Measurements from ENCODE around the gene DUSP9.

Gene DUSP9

DNA sequence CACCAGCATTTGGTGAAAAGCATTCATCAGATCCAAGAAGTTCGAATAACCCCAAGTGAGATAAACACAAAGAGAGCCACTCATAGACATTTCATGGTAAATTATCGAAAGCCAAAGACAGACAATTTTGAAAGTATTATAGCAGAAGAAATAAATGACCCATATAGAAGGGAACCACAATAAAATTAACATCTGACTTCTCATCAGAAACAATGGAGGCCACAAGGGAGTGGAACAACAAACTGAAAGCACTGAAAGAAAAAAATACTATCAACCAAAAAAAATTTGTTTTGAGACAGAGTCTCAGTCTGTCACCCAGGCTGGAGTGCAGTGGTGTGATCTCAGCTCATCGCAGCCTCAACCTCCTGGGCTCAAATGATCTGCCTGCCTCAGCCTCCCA, 12.3 kb downstream of the DUSP9 start:
- Histone ChIP-seq H3K36me3 (ENCODE audit: control insufficient read depth in 5 of 5, insufficient read depth in 5 of 5, low read length in 5 of 5) (no peaks in the 10 kb centered on the region), H3K27me3 (ENCODE audit: control insufficient read depth in 5 of 5, insufficient read depth in 4 of 5, low read length in 5 of 5) (peaks cover 0 to 13% (median 4%) of the 10 kb centered on the region in 5 donors), H3K9ac (ENCODE audit: low read length in 5 of 5) (no peak overlapping the region), H3K27ac (ENCODE audit: low read depth, low read length) (no peak overlapping the region), H3K4me3 (ENCODE audit: low read depth in 1 of 5, low read length in 5 of 5) (no peak overlapping the region), H3K9me3 (ENCODE audit: control insufficient read depth in 5 of 5, low read length in 5 of 5) (peaks cover under 1 to 5% (median 1%) of the 10 kb centered on the region in 5 donors), H3K4me1 (ENCODE audit: control insufficient read depth in 5 of 5, insufficient read depth in 5 of 5, low read length in 5 of 5) (peaks cover 0 to 2% (median 0%) of the 10 kb centered on the region in 5 donors)

DNA sequence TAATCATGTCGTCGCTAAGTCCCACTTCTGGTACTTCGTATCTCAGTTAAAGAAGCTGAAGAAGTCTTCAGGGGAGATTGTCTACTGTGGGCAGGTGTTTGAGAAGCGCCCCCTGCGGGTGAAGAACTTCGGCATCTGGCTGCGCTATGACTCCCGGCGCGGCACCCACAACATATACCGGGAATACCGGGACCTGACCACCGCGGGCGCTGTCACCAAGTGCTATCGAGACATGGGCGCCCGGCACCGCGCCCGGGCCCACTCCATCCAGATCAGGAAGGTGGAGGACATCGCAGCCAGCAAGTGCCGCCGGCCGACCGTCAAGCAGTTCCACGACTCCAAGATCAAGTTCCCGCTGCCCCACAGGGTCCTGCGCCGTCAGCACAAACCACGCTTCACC, 15.3 kb downstream of the DUSP9 start:
- H3K36me3 ChIP-seq (ENCODE audit: control insufficient read depth in 5 of 5, insufficient read depth in 5 of 5, low read length in 5 of 5) = no peaks in the 10 kb centered on the region
- H3K9me3 ChIP-seq (ENCODE audit: control insufficient read depth in 5 of 5, low read length in 5 of 5) = peaks cover 3 to 13% (median 10%) of the 10 kb centered on the region in 5 donors
- no peak overlapping the region for H3K27ac ChIP-seq (ENCODE audit: low read depth, low read length)
- H3K9ac ChIP-seq (ENCODE audit: low read length in 5 of 5) = no peak overlapping the region
- H3K4me1 ChIP-seq (ENCODE audit: control insufficient read depth in 5 of 5, insufficient read depth in 5 of 5, low read length in 5 of 5) = peaks cover 0 to 2% (median 0%) of the 10 kb centered on the region in 5 donors
- H3K27me3 ChIP-seq (ENCODE audit: control insufficient read depth in 5 of 5, insufficient read depth in 4 of 5, low read length in 5 of 5) = peaks cover 0 to 25% (median 12%) of the 10 kb centered on the region in 5 donors
- H3K4me3 ChIP-seq (ENCODE audit: low read depth in 1 of 5, low read length in 5 of 5) = peak overlapping the region in 1 of 5 donors; percentile 42

DNA sequence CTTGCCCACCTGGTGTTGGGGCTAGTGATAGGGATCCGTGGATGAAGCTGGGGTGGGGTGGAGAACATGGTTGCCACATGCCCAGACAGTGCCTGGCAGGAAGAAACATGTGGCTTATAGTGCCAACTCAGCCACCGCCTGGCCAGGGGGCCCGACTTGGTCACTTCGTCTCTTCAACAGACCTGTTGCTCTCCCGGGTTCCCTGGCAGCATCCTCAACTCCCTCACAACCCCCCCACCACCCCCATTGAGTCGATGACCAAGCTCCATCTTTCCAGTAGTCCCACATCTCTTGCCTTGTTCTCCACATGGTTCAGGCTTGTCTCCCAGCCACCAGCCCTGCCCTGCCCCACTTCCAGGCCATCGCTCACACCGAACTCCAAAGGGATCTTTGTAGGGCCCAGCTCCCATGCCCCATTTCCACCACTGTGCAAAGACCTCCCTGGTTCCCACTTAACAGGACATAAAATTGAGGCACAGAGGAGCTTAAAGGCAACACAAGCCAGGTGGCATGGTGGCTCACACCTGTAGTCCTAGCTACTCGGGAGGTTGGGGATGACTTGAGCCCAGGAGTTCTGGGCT, 18.8 kb downstream of the DUSP9 start:
- Histone ChIP-seq H3K9ac (ENCODE audit: low read length in 5 of 5) (no peak overlapping the region), H3K27me3 (ENCODE audit: control insufficient read depth in 5 of 5, insufficient read depth in 4 of 5, low read length in 5 of 5) (peaks cover 0 to 38% (median 18%) of the 10 kb centered on the region in 5 donors), H3K36me3 (ENCODE audit: control insufficient read depth in 5 of 5, insufficient read depth in 5 of 5, low read length in 5 of 5) (no peaks in the 10 kb centered on the region), H3K27ac (ENCODE audit: low read depth, low read length) (no peak overlapping the region), H3K9me3 (ENCODE audit: control insufficient read depth in 5 of 5, low read length in 5 of 5) (peaks cover 3 to 13% (median 10%) of the 10 kb centered on the region in 5 donors), H3K4me3 (ENCODE audit: low read depth in 1 of 5, low read length in 5 of 5) (no peak overlapping the region), H3K4me1 (ENCODE audit: control insufficient read depth in 5 of 5, insufficient read depth in 5 of 5, low read length in 5 of 5) (peaks cover 0 to 7% (median 0%) of the 10 kb centered on the region in 5 donors)

DNA sequence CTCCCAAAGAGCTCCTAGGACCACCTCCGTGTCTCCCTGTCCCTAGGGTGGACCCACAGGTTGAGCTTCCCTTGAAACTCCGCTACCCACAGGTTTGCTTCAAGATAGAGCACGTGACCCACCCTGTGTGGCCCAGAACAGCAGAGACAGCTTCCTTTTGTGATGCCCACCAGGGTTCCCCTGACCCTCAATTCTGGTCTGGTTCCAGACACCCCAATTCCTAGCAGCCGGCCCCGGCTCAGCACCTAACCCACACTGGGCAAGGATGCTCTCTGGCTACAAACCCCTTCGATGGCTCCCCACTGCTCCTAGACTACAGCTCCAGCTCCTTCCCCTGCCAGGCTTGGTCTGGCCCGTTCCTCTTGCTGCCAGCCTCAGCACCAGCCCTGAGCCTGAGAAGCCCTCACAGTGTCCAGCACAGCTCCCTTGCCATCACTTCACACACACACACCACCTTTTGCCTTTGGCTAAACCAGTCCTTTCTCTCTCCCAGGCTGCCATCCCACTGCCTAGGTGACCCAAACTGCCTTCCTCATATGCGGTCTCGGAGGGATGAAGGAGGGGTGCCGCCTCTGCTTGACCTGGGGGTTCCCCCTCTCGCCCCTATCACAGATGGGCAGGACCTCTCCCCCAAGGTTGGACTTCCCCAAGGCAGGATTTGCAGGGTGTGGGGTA, 20.4 kb downstream of the DUSP9 start:
- Histone ChIP-seq H3K9me3 (ENCODE audit: control insufficient read depth in 5 of 5, low read length in 5 of 5) (peaks cover 3 to 13% (median 10%) of the 10 kb centered on the region in 5 donors), H3K36me3 (ENCODE audit: control insufficient read depth in 5 of 5, insufficient read depth in 5 of 5, low read length in 5 of 5) (no peaks in the 10 kb centered on the region), H3K27me3 (ENCODE audit: control insufficient read depth in 5 of 5, insufficient read depth in 4 of 5, low read length in 5 of 5) (peaks cover 6 to 47% (median 34%) of the 10 kb centered on the region in 5 donors), H3K27ac (ENCODE audit: low read depth, low read length) (no peak overlapping the region), H3K4me1 (ENCODE audit: control insufficient read depth in 5 of 5, insufficient read depth in 5 of 5, low read length in 5 of 5) (peaks cover 0 to 7% (median 0%) of the 10 kb centered on the region in 5 donors), H3K4me3 (ENCODE audit: low read depth in 1 of 5, low read length in 5 of 5) (no peak overlapping the region), H3K9ac (ENCODE audit: low read length in 5 of 5) (no peak overlapping the region)

DNA sequence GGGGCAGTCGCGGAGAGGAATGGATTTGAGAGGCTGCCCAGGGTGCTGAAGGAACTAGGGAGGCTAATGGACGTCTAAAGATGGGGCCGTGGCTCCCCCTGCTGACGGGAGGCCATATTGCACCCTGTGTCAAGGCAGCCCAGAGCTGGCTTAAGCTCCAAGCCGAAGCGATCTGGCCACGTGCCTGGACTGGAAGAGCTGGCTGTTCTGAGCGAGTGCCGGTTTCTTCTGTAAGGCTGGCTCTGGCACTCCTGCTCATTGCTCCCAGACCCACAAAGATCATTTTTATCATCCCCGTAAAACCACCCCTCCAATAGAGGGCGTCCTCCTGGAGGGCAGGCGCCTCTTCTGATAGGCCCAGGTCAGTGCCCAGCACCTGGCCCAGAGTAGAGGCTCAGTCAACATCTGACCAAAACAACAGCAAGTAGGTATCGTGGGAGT, 21.0 kb downstream of the DUSP9 start:
- Histone ChIP-seq H3K27ac (ENCODE audit: low read depth, low read length) (no peak overlapping the region), H3K4me1 (ENCODE audit: control insufficient read depth in 5 of 5, insufficient read depth in 5 of 5, low read length in 5 of 5) (peaks cover 0 to 7% (median 0%) of the 10 kb centered on the region in 5 donors), H3K4me3 (ENCODE audit: low read depth in 1 of 5, low read length in 5 of 5) (no peak overlapping the region), H3K9ac (ENCODE audit: low read length in 5 of 5) (no peak overlapping the region), H3K36me3 (ENCODE audit: control insufficient read depth in 5 of 5, insufficient read depth in 5 of 5, low read length in 5 of 5) (no peaks in the 10 kb centered on the region), H3K27me3 (ENCODE audit: control insufficient read depth in 5 of 5, insufficient read depth in 4 of 5, low read length in 5 of 5) (peaks cover 9 to 51% (median 39%) of the 10 kb centered on the region in 5 donors), H3K9me3 (ENCODE audit: control insufficient read depth in 5 of 5, low read length in 5 of 5) (peaks cover 3 to 13% (median 10%) of the 10 kb centered on the region in 5 donors)

DNA sequence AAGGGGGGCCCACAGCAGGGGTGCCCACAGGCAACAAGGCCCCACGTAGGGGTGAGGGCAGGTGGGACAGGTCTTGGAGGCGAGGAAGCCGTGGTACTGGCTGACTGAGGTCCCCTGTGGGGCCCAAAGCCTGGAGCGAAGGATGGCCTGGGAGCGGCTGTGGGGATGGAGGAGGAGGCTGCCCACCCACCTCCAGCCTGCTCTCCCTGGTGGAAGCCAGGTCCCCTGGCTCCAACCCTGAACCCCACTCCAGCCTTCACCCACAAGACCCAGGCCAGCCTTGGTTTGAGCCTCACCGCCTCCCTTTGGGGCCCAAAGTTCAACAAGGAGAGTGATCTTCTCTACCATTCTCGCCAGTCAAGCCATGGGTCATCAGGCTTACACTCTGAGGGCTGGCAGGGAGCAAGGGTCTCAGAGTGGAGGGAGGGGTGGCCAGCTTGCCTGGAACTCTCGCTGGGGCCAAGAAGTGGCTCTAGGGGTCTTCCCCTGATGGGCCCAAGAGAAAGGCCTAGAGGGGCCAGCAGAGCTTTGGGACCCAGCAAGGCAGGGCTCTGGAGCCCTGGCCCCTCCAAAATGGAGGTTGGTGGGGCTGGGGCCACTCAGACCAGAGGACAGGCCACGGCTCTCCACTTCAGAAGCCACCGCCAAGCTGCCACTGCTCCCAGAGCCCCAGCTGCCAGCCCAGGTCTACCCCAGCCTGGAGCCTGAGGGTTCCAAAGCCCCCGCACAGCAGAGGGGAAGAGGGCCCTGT, 21.6 kb downstream of the DUSP9 start:
- H3K9me3 ChIP-seq (ENCODE audit: control insufficient read depth in 5 of 5, low read length in 5 of 5) = peaks cover 3 to 13% (median 10%) of the 10 kb centered on the region in 5 donors
- peaks cover 9 to 53% (median 41%) of the 10 kb centered on the region in 5 donors for H3K27me3 ChIP-seq (ENCODE audit: control insufficient read depth in 5 of 5, insufficient read depth in 4 of 5, low read length in 5 of 5)
- H3K4me3 ChIP-seq (ENCODE audit: low read depth in 1 of 5, low read length in 5 of 5) = no peak overlapping the region
- peaks cover 0 to 8% (median 0%) of the 10 kb centered on the region in 5 donors for H3K4me1 ChIP-seq (ENCODE audit: control insufficient read depth in 5 of 5, insufficient read depth in 5 of 5, low read length in 5 of 5)
- H3K27ac ChIP-seq (ENCODE audit: low read depth, low read length) = no peak overlapping the region
- no peaks in the 10 kb centered on the region for H3K36me3 ChIP-seq (ENCODE audit: control insufficient read depth in 5 of 5, insufficient read depth in 5 of 5, low read length in 5 of 5)
- no peak overlapping the region for H3K9ac ChIP-seq (ENCODE audit: low read length in 5 of 5)

DNA sequence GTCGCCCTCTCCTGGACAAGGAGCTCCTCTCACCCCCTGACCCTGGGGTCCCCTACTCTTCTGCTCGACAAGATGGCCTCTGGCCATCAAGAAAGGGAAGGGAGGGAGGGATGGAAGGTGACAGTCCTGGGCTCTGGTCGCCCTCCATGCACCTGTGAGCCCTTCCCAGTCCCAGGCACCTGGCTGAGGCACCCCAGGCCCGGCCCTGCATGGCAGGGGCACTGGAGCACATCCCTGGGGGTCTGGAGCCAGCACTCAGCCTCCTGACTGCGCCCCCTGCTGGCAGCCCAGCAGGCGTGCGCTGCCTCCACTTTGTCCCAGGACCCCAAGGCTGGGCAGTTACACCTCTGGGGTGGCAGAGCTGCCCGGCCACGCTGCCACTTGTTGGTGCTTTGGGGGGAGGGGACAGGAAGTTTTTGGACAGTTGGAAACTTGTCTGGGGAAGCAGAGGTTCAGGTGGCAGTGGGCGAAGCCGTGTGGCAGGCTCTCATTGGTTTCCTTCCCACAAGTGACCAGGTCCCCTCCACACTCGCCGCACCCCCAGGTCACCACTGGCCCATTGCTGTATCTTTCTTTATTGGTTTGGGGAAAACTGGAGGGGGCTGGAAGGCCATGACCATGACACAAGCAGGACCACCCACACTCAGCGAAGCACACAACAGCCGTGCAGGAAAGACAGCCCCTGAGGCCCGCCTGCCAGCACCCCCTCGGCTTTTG, 22.3 kb downstream of the DUSP9 start:
- Histone ChIP-seq H3K27ac (ENCODE audit: low read depth, low read length) (no peak overlapping the region), H3K4me3 (ENCODE audit: low read depth in 1 of 5, low read length in 5 of 5) (no peak overlapping the region), H3K4me1 (ENCODE audit: control insufficient read depth in 5 of 5, insufficient read depth in 5 of 5, low read length in 5 of 5) (peaks cover 0 to 8% (median 0%) of the 10 kb centered on the region in 5 donors), H3K9me3 (ENCODE audit: control insufficient read depth in 5 of 5, low read length in 5 of 5) (peaks cover 2 to 15% (median 10%) of the 10 kb centered on the region in 5 donors), H3K9ac (ENCODE audit: low read length in 5 of 5) (no peak overlapping the region), H3K27me3 (ENCODE audit: control insufficient read depth in 5 of 5, insufficient read depth in 4 of 5, low read length in 5 of 5) (peaks cover 13 to 58% (median 47%) of the 10 kb centered on the region in 5 donors), H3K36me3 (ENCODE audit: control insufficient read depth in 5 of 5, insufficient read depth in 5 of 5, low read length in 5 of 5) (no peaks in the 10 kb centered on the region)

DNA sequence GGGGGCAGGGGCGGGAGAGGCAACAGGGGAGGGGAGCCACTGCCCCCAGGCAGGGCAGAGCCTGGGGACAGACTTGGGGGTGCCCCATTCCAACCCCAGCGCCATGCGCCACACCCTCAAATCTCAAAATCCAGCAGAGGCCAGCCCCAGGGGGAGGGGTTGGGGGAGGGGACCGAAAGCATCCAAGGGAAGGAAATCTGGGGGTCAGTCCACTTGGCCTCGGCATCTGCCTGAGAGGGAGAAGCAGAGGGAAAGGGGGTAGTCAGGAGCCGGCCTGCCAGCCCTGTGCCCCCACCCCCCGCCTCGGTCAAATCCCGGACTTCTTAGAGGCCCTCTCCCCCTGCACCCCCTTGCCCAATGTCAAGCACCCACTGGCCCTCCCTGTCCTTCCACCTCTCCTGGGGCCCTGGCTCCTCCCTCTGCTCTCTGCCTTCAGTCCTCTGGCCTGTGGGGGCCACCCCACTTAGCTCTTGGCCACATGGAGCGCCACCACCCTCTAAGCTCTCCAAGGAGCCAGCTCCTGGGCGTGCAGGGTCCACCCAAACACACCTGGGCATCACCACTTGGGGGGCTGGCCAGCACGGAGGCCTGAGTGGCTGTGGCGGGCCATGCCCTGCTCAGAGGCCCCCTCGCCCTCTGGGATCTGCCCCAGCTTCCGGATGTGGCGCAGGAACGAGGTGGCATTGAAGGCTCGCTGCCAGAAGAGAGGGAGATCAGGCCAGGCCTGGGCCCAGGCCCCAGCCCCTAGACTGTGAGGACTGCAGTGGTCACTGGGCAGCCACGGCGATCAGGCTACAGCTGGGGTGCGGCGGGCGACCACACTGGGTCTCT, 23.1 kb downstream of the DUSP9 start:
- H3K4me1 ChIP-seq (ENCODE audit: control insufficient read depth in 5 of 5, insufficient read depth in 5 of 5, low read length in 5 of 5) = peaks cover 0 to 8% (median 0%) of the 10 kb centered on the region in 5 donors
- H3K27me3 ChIP-seq (ENCODE audit: control insufficient read depth in 5 of 5, insufficient read depth in 4 of 5, low read length in 5 of 5) = peaks cover 21 to 58% (median 48%) of the 10 kb centered on the region in 5 donors
- no peaks in the 10 kb centered on the region for H3K36me3 ChIP-seq (ENCODE audit: control insufficient read depth in 5 of 5, insufficient read depth in 5 of 5, low read length in 5 of 5)
- H3K9me3 ChIP-seq (ENCODE audit: control insufficient read depth in 5 of 5, low read length in 5 of 5) = peaks cover 0 to 14% (median 7%) of the 10 kb centered on the region in 5 donors
- H3K27ac ChIP-seq (ENCODE audit: low read depth, low read length) = no peak overlapping the region
- no peak overlapping the region for H3K9ac ChIP-seq (ENCODE audit: low read length in 5 of 5)
- H3K4me3 ChIP-seq (ENCODE audit: low read depth in 1 of 5, low read length in 5 of 5) = no peak overlapping the region
